Measurements from ENCODE around the gene ESRRG. TPM values are rescaled to one million over a fixed set of nuclear protein-coding genes. Genes with fewer than 3 reads are reported as not detected.
"Not testable (repeated sequence)": the region's sequence is repeated elsewhere in the genome, so short reads cannot be mapped to it uniquely, and the experiment has no call there.

Gene ESRRG
- polyA plus RNA-seq, 4 donors: 2.4 to 9.5 (median 5.2) TPM

DNA sequence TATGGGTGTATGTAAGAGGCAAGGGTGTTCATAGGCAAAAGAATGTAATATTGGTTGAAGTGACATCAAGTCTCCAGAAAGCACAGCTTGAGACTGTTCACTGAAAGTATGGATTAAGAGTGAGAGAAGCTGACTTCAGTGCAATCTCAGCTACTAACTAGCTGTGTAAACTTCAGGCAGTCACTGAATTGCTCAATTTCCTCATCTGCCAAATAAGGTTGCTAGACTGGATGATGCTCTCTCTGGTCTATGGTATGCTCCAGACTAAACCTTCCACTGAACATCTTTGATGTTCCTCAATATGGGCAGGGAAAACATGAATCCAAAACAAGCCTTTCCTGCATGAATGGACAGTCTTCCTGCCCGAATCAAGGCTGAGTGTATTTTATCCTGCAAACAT lies 188.2 kb downstream of the ESRRG start:
- no peaks in the 10 kb centered on the region for H3K36me3 ChIP-seq (ENCODE audit: control insufficient read depth in 3 of 3, insufficient read depth in 2 of 3, low read depth in 1 of 3, low read length in 3 of 3)
- no peak overlapping the region for H3K27ac ChIP-seq (ENCODE audit: low read depth in 1 of 3, low read length in 2 of 3)
- no peaks in the 10 kb centered on the region for H3K27me3 ChIP-seq (ENCODE audit: control insufficient read depth in 3 of 3, insufficient read depth in 3 of 3, low read length in 3 of 3)
- H3K9me3 ChIP-seq (ENCODE audit: control insufficient read depth in 2 of 2, insufficient read depth in 1 of 2, low read depth in 1 of 2, low read length in 1 of 2): no peaks in the 10 kb centered on the region
- WGBS, 3 donors: 75 to 81% (median 79%) methylated on average over 1 of the region's 1 CpG
- FAIRE-seq (no peak), DNase-seq (no peak)
- no peaks in the 10 kb centered on the region for H3K4me1 ChIP-seq (ENCODE audit: control insufficient read depth in 3 of 3, insufficient read depth in 2 of 3, low read depth in 1 of 3, low read length in 2 of 3)
- no peak overlapping the region for H3K4me3 ChIP-seq (ENCODE audit: low read depth in 1 of 3, low read length in 3 of 3)

DNA sequence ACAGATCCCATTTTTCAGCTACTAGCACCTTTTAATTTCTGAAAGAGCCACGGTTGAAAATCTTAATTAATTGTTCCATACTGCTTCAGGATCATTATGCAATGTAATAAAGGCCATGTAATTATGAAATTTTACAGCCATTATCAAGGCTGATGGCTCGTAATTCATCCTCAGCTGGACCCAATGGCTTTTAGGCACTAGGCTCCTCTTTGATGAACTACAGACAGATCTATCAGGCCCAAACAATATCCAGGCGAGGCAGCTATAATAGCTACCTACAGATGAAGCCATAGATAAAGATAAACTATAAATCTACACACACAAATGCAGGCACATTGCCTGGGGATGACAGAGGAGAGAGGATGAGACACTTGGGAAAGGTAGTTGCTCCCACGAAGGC lies 189.5 kb downstream of the ESRRG start:
- Histone ChIP-seq H3K4me1 (ENCODE audit: control insufficient read depth in 3 of 3, insufficient read depth in 2 of 3, low read depth in 1 of 3, low read length in 2 of 3) (no peaks in the 10 kb centered on the region), H3K27me3 (ENCODE audit: control insufficient read depth in 3 of 3, insufficient read depth in 3 of 3, low read length in 3 of 3) (no peaks in the 10 kb centered on the region), H3K27ac (ENCODE audit: low read depth in 1 of 3, low read length in 2 of 3) (no peak overlapping the region), H3K4me3 (ENCODE audit: low read depth in 1 of 3, low read length in 3 of 3) (no peak overlapping the region), H3K36me3 (ENCODE audit: control insufficient read depth in 3 of 3, insufficient read depth in 2 of 3, low read depth in 1 of 3, low read length in 3 of 3) (no peaks in the 10 kb centered on the region), H3K9me3 (ENCODE audit: control insufficient read depth in 2 of 2, insufficient read depth in 1 of 2, low read depth in 1 of 2, low read length in 1 of 2) (no peaks in the 10 kb centered on the region)
- no peak for FAIRE-seq
- WGBS, 3 donors: 53 to 71% (median 60%) methylated on average over 4 of the region's 4 CpGs
- no peak for DNase-seq

DNA sequence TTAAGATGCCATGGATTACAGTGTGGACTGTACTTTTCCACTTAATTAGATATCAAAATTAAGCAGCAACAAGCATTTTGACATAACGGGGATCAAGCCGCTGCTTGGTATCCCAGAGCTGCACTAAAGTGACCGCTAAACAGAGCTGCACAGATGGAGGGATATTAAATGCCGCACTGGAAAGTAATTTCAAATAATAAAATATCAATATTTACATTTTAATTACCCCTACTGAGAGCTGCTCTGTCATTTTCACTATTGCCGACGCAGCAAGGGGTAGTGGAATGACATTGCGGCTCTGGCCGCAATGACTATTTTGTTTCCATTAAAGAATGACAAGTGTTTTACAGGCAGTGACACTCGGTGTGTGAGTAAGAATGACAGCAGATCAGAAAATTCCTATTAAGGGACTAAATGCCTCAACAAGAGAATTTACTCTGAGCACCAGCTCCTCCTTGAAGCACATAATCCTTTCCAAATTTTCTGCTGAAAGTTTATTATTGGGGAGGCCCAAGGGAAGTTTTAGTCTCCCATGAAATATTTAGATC lies 190.9 kb downstream of the ESRRG start:
- no peak overlapping the region for H3K27ac ChIP-seq (ENCODE audit: low read depth in 1 of 3, low read length in 2 of 3)
- 80 to 95% (median 93%) methylated on average over 9 of the region's 9 CpGs for WGBS, 3 donors
- peak in 1 of 2 donors; percentile 3 for DNase-seq

DNA sequence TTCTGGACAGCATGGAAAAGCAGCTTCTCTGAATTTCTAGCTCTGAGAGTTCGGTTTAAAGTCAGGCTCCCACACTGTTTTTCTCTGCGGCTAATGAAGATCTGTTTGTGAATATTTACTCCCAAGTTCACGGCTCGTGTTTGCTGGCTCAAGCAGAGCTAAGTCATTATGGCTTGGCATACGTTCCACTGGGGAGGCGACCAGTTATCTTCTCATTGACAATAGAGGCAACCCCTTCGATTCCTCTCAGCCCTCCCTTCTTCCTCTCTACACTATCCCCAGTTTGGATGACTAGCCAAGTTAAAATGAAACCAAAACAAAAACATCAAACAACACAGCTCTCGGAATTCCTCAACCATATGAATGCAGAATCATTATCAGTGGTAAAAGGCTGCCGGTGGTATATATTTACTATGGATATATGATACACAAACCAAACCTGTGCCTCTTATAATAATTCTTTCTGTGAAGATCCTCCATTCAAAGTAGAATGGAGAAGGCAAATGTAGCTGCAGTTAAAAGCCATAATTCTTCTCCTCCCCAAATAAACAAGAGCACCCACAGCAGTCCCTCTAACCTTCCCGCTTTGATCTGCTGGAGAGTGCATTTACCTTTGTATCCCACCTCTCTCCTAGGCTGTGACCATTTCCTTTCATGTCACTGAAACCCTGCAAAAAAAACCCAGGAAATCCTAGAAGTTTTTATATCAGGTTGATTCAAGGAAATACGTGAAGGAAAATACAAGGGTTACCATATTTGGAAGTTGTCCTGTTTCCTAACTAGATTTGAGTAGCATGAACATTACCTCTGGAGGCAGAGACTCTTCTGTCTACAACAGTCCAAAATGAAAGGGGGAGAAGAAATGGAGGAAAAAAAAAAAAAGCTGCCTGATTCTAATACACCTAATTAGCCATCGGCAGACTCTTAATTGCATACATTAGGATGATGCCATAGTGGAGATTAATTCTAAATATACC lies 191.7 kb downstream of the ESRRG start:
- H3K36me3 ChIP-seq (ENCODE audit: control insufficient read depth in 3 of 3, insufficient read depth in 2 of 3, low read depth in 1 of 3, low read length in 3 of 3): no peaks in the 10 kb centered on the region
- FAIRE-seq (no peak), DNase-seq (peak; percentile 11 to 46)
- 13 to 35% (median 25%) methylated on average over 12 of the region's 12 CpGs for WGBS, 3 donors
- no peaks in the 10 kb centered on the region for H3K27me3 ChIP-seq (ENCODE audit: control insufficient read depth in 3 of 3, insufficient read depth in 3 of 3, low read length in 3 of 3)
- peak overlapping the region in 2 of 3 donors; percentile 10 to 21 for H3K4me3 ChIP-seq (ENCODE audit: low read depth in 1 of 3, low read length in 3 of 3)
- peak overlapping the region in 2 of 3 donors; percentile 4 to 64 for H3K27ac ChIP-seq (ENCODE audit: low read depth in 1 of 3, low read length in 2 of 3)
- H3K9me3 ChIP-seq (ENCODE audit: control insufficient read depth in 2 of 2, insufficient read depth in 1 of 2, low read depth in 1 of 2, low read length in 1 of 2): no peaks in the 10 kb centered on the region
- no peaks in the 10 kb centered on the region for H3K4me1 ChIP-seq (ENCODE audit: control insufficient read depth in 3 of 3, insufficient read depth in 2 of 3, low read depth in 1 of 3, low read length in 2 of 3)

More for the DNA sequence above, 190.9 kb downstream of the ESRRG start:
- H3K27me3 ChIP-seq (ENCODE audit: control insufficient read depth in 3 of 3, insufficient read depth in 3 of 3, low read length in 3 of 3): no peaks in the 10 kb centered on the region
- no peak for FAIRE-seq
- no peak overlapping the region for H3K4me3 ChIP-seq (ENCODE audit: low read depth in 1 of 3, low read length in 3 of 3)
- H3K9me3 ChIP-seq (ENCODE audit: control insufficient read depth in 2 of 2, insufficient read depth in 1 of 2, low read depth in 1 of 2, low read length in 1 of 2): no peaks in the 10 kb centered on the region
- no peaks in the 10 kb centered on the region for H3K36me3 ChIP-seq (ENCODE audit: control insufficient read depth in 3 of 3, insufficient read depth in 2 of 3, low read depth in 1 of 3, low read length in 3 of 3)
- H3K4me1 ChIP-seq (ENCODE audit: control insufficient read depth in 3 of 3, insufficient read depth in 2 of 3, low read depth in 1 of 3, low read length in 2 of 3): no peaks in the 10 kb centered on the region

DNA sequence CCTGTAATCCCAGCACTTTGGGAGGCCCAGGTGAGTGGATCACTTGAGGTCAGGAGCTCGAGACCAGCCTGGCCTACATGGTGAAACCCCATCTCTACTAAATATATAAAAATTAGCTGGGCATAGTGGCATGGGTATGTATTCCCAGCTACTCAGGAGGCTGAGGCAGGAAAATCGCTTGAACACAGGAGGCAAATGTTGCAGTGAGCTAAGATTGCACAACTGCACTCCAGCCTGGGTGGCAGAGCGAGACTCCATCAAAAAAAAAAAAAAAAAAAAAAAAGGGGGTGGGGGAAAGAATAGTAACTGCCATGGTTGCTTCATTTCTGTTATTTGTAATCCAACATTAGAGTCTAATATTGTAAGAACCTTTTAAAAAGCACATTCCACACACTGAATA lies 193.4 kb downstream of the ESRRG start:
- not testable (repeated sequence) for DNase-seq; H3K4me3 ChIP-seq (ENCODE audit: low read depth in 1 of 3, low read length in 3 of 3); H3K27me3 ChIP-seq (ENCODE audit: control insufficient read depth in 3 of 3, insufficient read depth in 3 of 3, low read length in 3 of 3); H3K27ac ChIP-seq (ENCODE audit: low read depth in 1 of 3, low read length in 2 of 3); H3K4me1 ChIP-seq (ENCODE audit: control insufficient read depth in 3 of 3, insufficient read depth in 2 of 3, low read depth in 1 of 3, low read length in 2 of 3); H3K9me3 ChIP-seq (ENCODE audit: control insufficient read depth in 2 of 2, insufficient read depth in 1 of 2, low read depth in 1 of 2, low read length in 1 of 2); H3K36me3 ChIP-seq (ENCODE audit: control insufficient read depth in 3 of 3, insufficient read depth in 2 of 3, low read depth in 1 of 3, low read length in 3 of 3); FAIRE-seq
- WGBS, 3 donors: 88 to 93% (median 92%) methylated on average over 3 of the region's 3 CpGs

DNA sequence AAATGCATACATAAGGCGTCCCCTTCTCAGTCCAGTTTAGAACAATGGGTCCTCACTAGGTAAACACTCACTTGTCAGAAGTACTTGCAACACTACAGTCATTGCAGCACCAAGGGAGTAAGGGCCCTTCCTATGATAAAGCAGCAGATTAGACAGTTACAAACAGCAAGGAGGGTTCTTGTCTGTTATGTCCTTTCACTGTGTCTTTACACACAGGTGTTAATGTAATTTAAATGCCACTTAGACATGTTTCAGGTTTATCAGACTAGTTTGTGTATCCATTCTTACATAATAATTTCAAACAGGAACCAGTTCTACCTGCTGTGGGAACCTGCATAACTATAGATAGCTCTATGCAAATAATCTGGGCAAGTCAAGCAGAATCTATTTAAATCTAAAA lies 194.4 kb downstream of the ESRRG start:
- H3K27me3 ChIP-seq (ENCODE audit: control insufficient read depth in 3 of 3, insufficient read depth in 3 of 3, low read length in 3 of 3): no peaks in the 10 kb centered on the region
- no peak overlapping the region for H3K27ac ChIP-seq (ENCODE audit: low read depth in 1 of 3, low read length in 2 of 3)
- WGBS, 3 donors: 11 to 43% (median 17%) methylated on average over 1 of the region's 1 CpG
- FAIRE-seq (no peak), DNase-seq (peak; percentile 9 to 54)
- H3K36me3 ChIP-seq (ENCODE audit: control insufficient read depth in 3 of 3, insufficient read depth in 2 of 3, low read depth in 1 of 3, low read length in 3 of 3): no peaks in the 10 kb centered on the region
- no peaks in the 10 kb centered on the region for H3K4me1 ChIP-seq (ENCODE audit: control insufficient read depth in 3 of 3, insufficient read depth in 2 of 3, low read depth in 1 of 3, low read length in 2 of 3)
- H3K4me3 ChIP-seq (ENCODE audit: low read depth in 1 of 3, low read length in 3 of 3): no peak overlapping the region
- no peaks in the 10 kb centered on the region for H3K9me3 ChIP-seq (ENCODE audit: control insufficient read depth in 2 of 2, insufficient read depth in 1 of 2, low read depth in 1 of 2, low read length in 1 of 2)

DNA sequence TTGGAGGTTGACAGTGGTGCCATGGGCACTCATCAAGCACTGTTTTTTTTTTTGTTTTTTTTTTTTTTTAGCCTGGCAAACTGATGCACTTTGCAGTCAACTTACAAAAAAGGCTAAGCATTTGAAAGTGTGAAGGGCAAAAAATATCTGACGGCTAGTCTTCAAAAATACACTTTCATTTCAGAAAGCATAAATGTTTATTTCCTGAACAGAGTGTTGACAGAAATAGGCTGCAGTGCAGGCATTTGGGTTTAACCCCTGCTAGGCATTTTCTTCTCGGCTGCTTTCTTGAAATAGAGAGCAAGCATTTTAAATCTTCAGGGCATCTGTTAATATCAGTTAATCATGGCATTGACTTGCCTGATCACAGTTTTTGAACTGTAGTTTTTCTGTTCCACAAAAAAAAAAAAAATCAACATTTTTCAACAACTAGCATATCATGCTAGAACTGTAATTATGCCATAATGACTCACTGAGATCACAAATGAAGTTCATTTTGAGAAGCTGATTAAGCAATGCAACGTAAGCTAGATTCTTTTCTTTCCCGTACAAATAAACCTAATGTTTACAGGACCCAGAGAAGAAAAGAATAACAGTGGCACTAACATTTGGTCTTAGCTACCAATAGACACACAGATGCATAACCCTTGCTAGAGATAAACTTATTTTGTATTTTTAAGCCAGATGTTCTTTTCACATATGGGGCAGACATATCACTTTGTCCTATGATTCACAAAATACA lies 199.6 kb downstream of the ESRRG start:
- WGBS, 3 donors: 54 to 80% (median 75%) methylated on average over 4 of the region's 4 CpGs
- FAIRE-seq: no peak
- no peak for DNase-seq

DNA sequence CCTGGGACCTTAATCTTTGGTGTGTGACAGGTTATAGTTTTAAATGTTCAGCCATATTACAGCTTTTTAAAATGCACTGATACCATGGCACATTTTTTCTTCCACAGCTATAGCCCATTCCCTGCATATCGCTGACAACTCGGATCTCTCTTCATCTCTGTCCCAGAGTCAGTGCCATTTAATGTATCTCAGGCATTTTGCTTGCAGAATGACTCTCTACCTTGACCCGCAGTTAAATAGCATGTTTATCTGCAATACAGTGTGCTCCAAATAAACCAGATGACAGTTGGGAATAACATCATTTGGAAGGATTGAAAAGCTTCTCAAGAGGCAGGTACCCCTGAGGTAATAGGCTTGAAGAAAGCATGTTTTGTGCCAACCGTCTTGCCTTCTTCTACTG lies 200.2 kb downstream of the ESRRG start:
- no peak for FAIRE-seq
- WGBS, 3 donors: 67 to 90% (median 82%) methylated on average over 4 of the region's 4 CpGs
- H3K36me3 ChIP-seq (ENCODE audit: control insufficient read depth in 3 of 3, insufficient read depth in 2 of 3, low read depth in 1 of 3, low read length in 3 of 3): peaks cover 0 to 3% (median 0%) of the 10 kb centered on the region in 3 donors

More for the DNA sequence above, 199.6 kb downstream of the ESRRG start:
- Histone ChIP-seq H3K36me3 (ENCODE audit: control insufficient read depth in 3 of 3, insufficient read depth in 2 of 3, low read depth in 1 of 3, low read length in 3 of 3) (peaks cover 0 to 3% (median 0%) of the 10 kb centered on the region in 3 donors), H3K27ac (ENCODE audit: low read depth in 1 of 3, low read length in 2 of 3) (no peak overlapping the region), H3K4me1 (ENCODE audit: control insufficient read depth in 3 of 3, insufficient read depth in 2 of 3, low read depth in 1 of 3, low read length in 2 of 3) (no peaks in the 10 kb centered on the region), H3K4me3 (ENCODE audit: low read depth in 1 of 3, low read length in 3 of 3) (no peak overlapping the region), H3K27me3 (ENCODE audit: control insufficient read depth in 3 of 3, insufficient read depth in 3 of 3, low read length in 3 of 3) (no peaks in the 10 kb centered on the region), H3K9me3 (ENCODE audit: control insufficient read depth in 2 of 2, insufficient read depth in 1 of 2, low read depth in 1 of 2, low read length in 1 of 2) (no peaks in the 10 kb centered on the region)

More for the DNA sequence above, 200.2 kb downstream of the ESRRG start:
- Histone ChIP-seq H3K9me3 (ENCODE audit: control insufficient read depth in 2 of 2, insufficient read depth in 1 of 2, low read depth in 1 of 2, low read length in 1 of 2) (no peaks in the 10 kb centered on the region), H3K27me3 (ENCODE audit: control insufficient read depth in 3 of 3, insufficient read depth in 3 of 3, low read length in 3 of 3) (no peaks in the 10 kb centered on the region), H3K4me1 (ENCODE audit: control insufficient read depth in 3 of 3, insufficient read depth in 2 of 3, low read depth in 1 of 3, low read length in 2 of 3) (no peaks in the 10 kb centered on the region), H3K4me3 (ENCODE audit: low read depth in 1 of 3, low read length in 3 of 3) (no peak overlapping the region), H3K27ac (ENCODE audit: low read depth in 1 of 3, low read length in 2 of 3) (no peak overlapping the region)
- no peak for DNase-seq
